Esophagus muscularis mucosa (tissue), 4 donors: ENCODE measurements around the gene SIRT4. TPM values are rescaled to one million over a fixed set of nuclear protein-coding genes. Genes with fewer than 3 reads are reported as not detected.

Experiments used
- DNase-seq: peaks from one replicate; pipeline ENCODE4 v3.0.0-alpha.2; 2017; ENCODE audit errors: extremely low spot score
- H3K27ac ChIP-seq, 4 donors: fragments of 200-600 bp; sonication (generic); replicated peaks in 1 of 4; 1 replicate in 3 of 4; 2 replicates in 1 of 4; pipeline ENCODE4 v1.5.1; 2016 to 2019; ENCODE audit warnings: mild to moderate bottlenecking in 1 of 4
- H3K27me3 ChIP-seq, 4 donors: fragments of 200-600 bp; sonication (generic); one replicate each; pipeline versions ENCODE4 v1.5.1 to v1.6.0; 2016 to 2019
- H3K36me3 ChIP-seq, 4 donors: fragments of 200-600 bp; sonication (generic); one replicate each; pipeline ENCODE4 v1.5.1; 2016 to 2019
- H3K4me1 ChIP-seq, 4 donors: fragments of 200-600 bp; sonication (generic); one replicate each; pipeline ENCODE4 v1.5.1; 2016 to 2019
- H3K4me3 ChIP-seq, 4 donors: fragments of 200-600 bp; sonication (generic); 1 replicate in 2 of 4; 2 replicates in 2 of 4; pipeline ENCODE4 v1.5.1; 2016 to 2019; ENCODE audit warnings: mild to moderate bottlenecking in 4 of 4, moderate library complexity in 1 of 4
- H3K9me3 ChIP-seq, 4 donors: fragments of 200-600 bp; sonication (generic); 1 replicate in 3 of 4; 2 replicates in 1 of 4; pipeline ENCODE4 v1.5.1; 2016 to 2019
- EP300 ChIP-seq: sonication (generic); formaldehyde crosslinking; IDR thresholded peaks from one replicate; pipeline ENCODE4 v1.6.1; 2017; ENCODE audit warnings: antibody characterized with exemption
- POLR2A ChIP-seq: fragments of 450-650 bp; IDR thresholded peaks from one replicate; pipeline ENCODE4 v1.6.1; 2017; ENCODE audit warnings: antibody characterized with exemption, moderate library complexity, mild to moderate bottlenecking, low read depth
- POLR2AphosphoS5 ChIP-seq, 2 donors: sonication (generic); formaldehyde crosslinking; IDR thresholded peaks; one replicate each; pipeline ENCODE4 v1.6.1; 2017; ENCODE audit warnings: antibody characterized with exemption in 2 of 2
- WGBS: methylation state at CpG from one replicate; pipeline ENCODE4 v1.1.5; 2018; 5-methylcytosine and 5-hydroxymethylcytosine counted together
- intact Hi-C: fragments of 100-400 bp; cut with DNase I; formaldehyde crosslinking; loops from one replicate; pipeline ENCODE4 v1.15.1; 2023
- total RNA-seq, 4 donors: library from RNA; depleted of rRNA; stranded (reverse); fragments of >200 nt; gene quantifications; one replicate each; pipeline versions ENCODE4 v1.1.0 to v1.2.1, GENCODE V29; 2016
- TF ChIP-seq, protein P1 (sequence below), 3 experiments: fragments of 200-600 bp in 2 of 3; fragments of 450-650 bp in 1 of 3; sonication (generic) in 2 of 3; IDR thresholded peaks; one replicate each; pipeline ENCODE4 v1.5.1; 2017 to 2019; ENCODE audit warnings: antibody characterized with exemption in 3 of 3, mild to moderate bottlenecking in 2 of 3, moderate library complexity in 1 of 3

Gene SIRT4
- total RNA-seq, 4 donors from 2014 or later: 0.66 to 2.3 (median 2.1) TPM

DNA sequence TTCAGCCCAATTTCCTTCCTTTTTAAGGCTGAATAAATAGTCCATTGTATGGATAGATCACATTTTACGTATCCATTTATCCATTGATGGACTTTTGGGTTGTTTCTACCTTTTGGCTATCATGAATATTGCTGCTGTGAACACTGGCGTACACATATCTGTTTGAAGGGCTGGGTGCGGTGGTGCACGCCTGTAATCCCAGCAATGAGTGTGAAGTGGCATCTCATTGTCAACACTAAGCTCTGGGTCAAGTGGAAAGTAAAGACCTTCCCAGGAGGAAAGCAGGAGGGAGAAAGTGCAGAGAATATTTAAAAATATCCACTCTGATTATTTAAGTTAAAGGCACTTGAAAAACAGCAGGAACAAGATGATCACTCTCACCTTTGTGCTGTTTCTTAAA lies 37.1 kb downstream of the SIRT4 start:
- TF ChIP-seq EP300 (no peak), POLR2AphosphoS5 (IDR thresholded peaks at IDR 0.05) (no peak), POLR2A (no peak)
- TF ChIP-seq, protein P1, sequence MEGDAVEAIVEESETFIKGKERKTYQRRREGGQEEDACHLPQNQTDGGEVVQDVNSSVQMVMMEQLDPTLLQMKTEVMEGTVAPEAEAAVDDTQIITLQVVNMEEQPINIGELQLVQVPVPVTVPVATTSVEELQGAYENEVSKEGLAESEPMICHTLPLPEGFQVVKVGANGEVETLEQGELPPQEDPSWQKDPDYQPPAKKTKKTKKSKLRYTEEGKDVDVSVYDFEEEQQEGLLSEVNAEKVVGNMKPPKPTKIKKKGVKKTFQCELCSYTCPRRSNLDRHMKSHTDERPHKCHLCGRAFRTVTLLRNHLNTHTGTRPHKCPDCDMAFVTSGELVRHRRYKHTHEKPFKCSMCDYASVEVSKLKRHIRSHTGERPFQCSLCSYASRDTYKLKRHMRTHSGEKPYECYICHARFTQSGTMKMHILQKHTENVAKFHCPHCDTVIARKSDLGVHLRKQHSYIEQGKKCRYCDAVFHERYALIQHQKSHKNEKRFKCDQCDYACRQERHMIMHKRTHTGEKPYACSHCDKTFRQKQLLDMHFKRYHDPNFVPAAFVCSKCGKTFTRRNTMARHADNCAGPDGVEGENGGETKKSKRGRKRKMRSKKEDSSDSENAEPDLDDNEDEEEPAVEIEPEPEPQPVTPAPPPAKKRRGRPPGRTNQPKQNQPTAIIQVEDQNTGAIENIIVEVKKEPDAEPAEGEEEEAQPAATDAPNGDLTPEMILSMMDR (IDR thresholded peaks at IDR 0.05): no peak
- Histone ChIP-seq H3K27ac (no peak overlapping the region), H3K4me3 (no peak overlapping the region), H3K36me3 (no peaks in the 10 kb centered on the region), H3K27me3 (peaks cover 0 to 8% (median 0%) of the 10 kb centered on the region in 4 donors), H3K9me3 (no peaks in the 10 kb centered on the region), H3K4me1 (no peaks in the 10 kb centered on the region)
- WGBS: 91% methylated on average over 4 of the region's 4 CpGs
- DNase-seq: no peak
- intact Hi-C loops: no loop called here

DNA sequence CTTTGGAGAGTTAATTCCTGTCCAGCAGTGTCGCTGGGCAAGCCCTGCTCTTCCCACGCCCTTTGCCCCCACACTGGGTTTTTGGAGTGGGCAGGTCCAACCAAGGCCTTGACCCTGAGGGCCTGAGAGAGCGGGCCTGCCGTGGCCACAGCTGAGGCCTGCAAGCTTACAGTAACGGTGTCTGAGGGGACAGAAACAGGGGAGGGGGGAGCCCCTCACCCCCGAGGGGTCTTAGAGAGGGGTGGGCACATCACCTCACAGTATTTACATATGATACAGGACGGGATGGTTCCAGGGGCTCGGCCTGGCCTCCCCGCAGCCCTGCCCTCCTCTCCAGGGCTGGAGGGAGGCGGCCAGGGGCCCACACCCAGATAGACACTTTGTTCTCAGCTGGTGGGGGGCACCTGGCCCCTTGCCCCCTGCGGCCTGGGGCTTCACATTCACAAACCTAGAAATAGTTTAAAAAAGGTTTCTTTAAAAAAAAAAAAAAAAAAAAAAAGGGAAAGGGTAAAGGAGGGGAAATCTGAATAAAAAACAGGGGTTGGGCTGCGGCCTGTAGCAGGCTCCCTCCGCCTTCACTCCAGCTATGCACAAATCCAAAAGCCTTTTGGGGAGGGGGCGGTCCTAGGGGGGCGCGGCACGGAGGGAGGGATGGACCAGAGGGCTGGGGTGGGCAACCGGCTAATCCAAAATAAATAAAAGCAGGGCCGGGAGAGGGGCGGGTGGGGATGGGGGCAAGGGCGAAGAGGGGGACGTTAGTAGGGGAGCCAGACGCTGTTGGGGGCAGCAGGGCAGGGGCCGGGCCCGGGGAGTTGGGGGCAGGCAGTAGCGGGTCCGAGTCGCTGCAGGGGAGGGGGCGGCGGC lies 40.3 kb downstream of the SIRT4 start:
- Histone ChIP-seq H3K4me1 (no peaks in the 10 kb centered on the region), H3K9me3 (no peaks in the 10 kb centered on the region), H3K27me3 (peaks cover 0 to 8% (median 0%) of the 10 kb centered on the region in 4 donors), H3K27ac (no peak overlapping the region), H3K36me3 (peaks cover 0 to 10% (median 0%) of the 10 kb centered on the region in 4 donors), H3K4me3 (no peak overlapping the region)
- TF ChIP-seq, protein P1 (IDR thresholded peaks at IDR 0.05): no peak
- TF ChIP-seq POLR2A: no peak
- TF ChIP-seq EP300: no peak
- TF ChIP-seq POLR2AphosphoS5 (IDR thresholded peaks at IDR 0.05): no peak
- DNase-seq: no peak
- WGBS: 57% methylated on average over 28 of the region's 30 CpGs
- intact Hi-C loops: no loop called here

DNA sequence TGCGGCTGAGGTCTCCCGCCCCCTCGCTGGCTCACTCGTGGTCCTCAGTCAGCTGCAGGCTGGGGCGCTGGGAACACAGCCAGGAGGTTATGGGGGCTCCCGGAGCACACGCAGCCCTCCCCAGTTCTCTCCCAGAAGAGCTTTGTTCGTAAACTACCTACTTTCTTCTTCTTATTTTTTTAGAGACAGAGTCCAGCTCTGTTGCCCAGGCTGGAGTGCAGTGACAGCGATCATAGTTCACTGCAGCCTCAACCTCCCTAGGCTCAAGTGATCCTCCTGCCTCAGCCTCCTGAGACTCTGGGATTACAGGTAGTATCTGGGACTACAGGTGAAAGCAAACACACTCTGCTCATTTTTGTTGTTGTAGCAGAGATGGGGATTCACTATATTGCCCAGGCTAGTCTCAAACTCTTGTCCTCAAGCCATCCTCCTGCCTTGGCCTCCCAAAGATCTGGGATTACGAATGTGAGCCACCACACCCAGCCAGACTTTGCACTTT lies 41.0 kb downstream of the SIRT4 start:
- Histone ChIP-seq H3K27ac (no peak overlapping the region), H3K4me3 (no peak overlapping the region), H3K36me3 (peaks cover 0 to 13% (median 0%) of the 10 kb centered on the region in 4 donors), H3K9me3 (no peaks in the 10 kb centered on the region), H3K4me1 (no peaks in the 10 kb centered on the region), H3K27me3 (peaks cover 0 to 12% (median 0%) of the 10 kb centered on the region in 4 donors)
- TF ChIP-seq EP300 (no peak), POLR2A (no peak), POLR2AphosphoS5 (IDR thresholded peaks at IDR 0.05) (no peak)
- TF ChIP-seq, protein P1 (IDR thresholded peaks at IDR 0.05): no peak
- intact Hi-C loops: no loop called here
- no peak for DNase-seq
- 71% methylated on average over 10 of the region's 10 CpGs for whole genome bisulfite sequencing

DNA sequence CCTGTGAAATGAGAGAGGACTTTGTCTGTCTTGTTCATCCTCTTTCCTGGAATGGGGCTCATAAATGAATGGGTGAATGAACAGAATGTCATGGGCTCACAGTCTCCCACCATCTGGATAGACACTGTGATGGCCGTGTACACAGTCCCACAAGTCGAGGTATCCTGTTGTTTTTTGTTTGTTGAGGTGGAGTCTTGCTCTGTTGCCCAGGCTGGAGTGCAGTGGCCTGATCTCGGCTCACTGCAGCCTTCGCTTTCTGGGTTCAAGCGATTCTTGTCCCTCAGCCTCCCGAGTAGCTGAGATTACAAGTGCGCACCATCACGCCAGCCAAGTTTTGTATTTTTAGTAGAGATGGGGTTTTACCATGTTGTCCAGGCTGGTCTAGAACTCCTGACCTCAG lies 41.6 kb downstream of the SIRT4 start:
- Histone ChIP-seq H3K36me3 (peaks cover 0 to 13% (median 0%) of the 10 kb centered on the region in 4 donors), H3K9me3 (no peaks in the 10 kb centered on the region), H3K4me3 (no peak overlapping the region), H3K27ac (no peak overlapping the region), H3K27me3 (peaks cover 0 to 12% (median 0%) of the 10 kb centered on the region in 4 donors), H3K4me1 (no peaks in the 10 kb centered on the region)
- no peak for DNase-seq
- intact Hi-C loops: no loop called here
- WGBS: 98% methylated on average over 8 of the region's 8 CpGs
- TF ChIP-seq POLR2AphosphoS5 (IDR thresholded peaks at IDR 0.05): no peak
- TF ChIP-seq, protein P1 (IDR thresholded peaks at IDR 0.05): no peak
